A673 (cell line): ENCODE measurements around the gene PCGF2.

Experiments used
- CTCF ChIP-seq: fragments of 300-800, 200-600 bp; sonication (generic); conservative IDR thresholded peaks from 2 replicates; pipeline ENCODE4 v1.5.1; 2017; ENCODE audit warnings: low read depth, mild to moderate bottlenecking, antibody characterized with exemption, low read length, moderate library complexity, mixed read lengths
- EZH2 ChIP-seq: fragments of 200-600 bp; sonication (generic); IDR thresholded peaks from 2 replicates; pipeline ENCODE4 v1.6.1; 2017; ENCODE audit warnings: borderline replicate concordance, low read depth, mild to moderate bottlenecking, mixed read lengths, antibody characterized with exemption, low read length; ENCODE audit not compliant: poor library complexity, severe bottlenecking

- TF ChIP-seq CTCF: no peak
- no peak for TF ChIP-seq EZH2
These were observed 4.5 kb downstream of the PCGF2 start for GRCh38 chr17:38743556-38744171.
